Cardiac septum (tissue), 1 donor: ENCODE results near the gene CXCL6. TPM values are rescaled to one million over a fixed set of nuclear protein-coding genes. Genes with fewer than 3 reads are reported as not detected.
A peak's percentile ranks its signal among the peaks of the same experiment; 100 is the strongest.

Source experiments
- DNase-seq: peaks from one replicate; pipeline ENCODE4 v3.0.0-alpha.2; 2020; ENCODE audit warnings: low spot score
- intact Hi-C: fragments of 100-400 bp; cut with DNase I; formaldehyde crosslinking; loops from one replicate; pipeline ENCODE4 v1.14.0; 2022
- total RNA-seq: library from RNA; stranded (reverse); fragmentation: NEBNext Ultra II Directional; extraction: Animal tissue kit (Norgen Biotek cat#: 25700); gene quantifications from one replicate; pipeline ENCODE4 v1.2.1, GENCODE V29; 2021
- donor health status: DM: no; HTN: no; CAD: no.

Gene CXCL6
- total RNA-seq, 1 donor from 2014 or later = 0.22 TPM

- intact Hi-C loops = no loop called here
Measured at GRCh38 chr4:73841243-73841925, 4.9 kb downstream of the CXCL6 start.

GRCh38 chr4:73842696-73843095 is 6.2 kb downstream of the CXCL6 start:
- no peak for DNase-seq
- intact Hi-C loops = no loop called here

More at GRCh38 chr4:73841243-73841925, 4.9 kb downstream of the CXCL6 start:
- no peak for DNase-seq

GRCh38 chr4:73843369-73843768 is 6.9 kb downstream of the CXCL6 start:
- intact Hi-C loops = no loop called here
- DNase-seq = no peak

GRCh38 chr4:73844345-73844744 is 7.9 kb downstream of the CXCL6 start:
- intact Hi-C loops = no loop called here
- no peak for DNase-seq

GRCh38 chr4:73844806-73845205 is 8.3 kb downstream of the CXCL6 start:
- no peak for DNase-seq
- intact Hi-C loops = no loop called here

GRCh38 chr4:73847526-73848182 is 11.2 kb downstream of the CXCL6 start:
- no peak for DNase-seq
- intact Hi-C loops = no loop called here

GRCh38 chr4:73848183-73848777 is 11.8 kb downstream of the CXCL6 start:
- no peak for DNase-seq
- intact Hi-C loops = no loop called here

GRCh38 chr4:73850261-73850970 is 13.9 kb downstream of the CXCL6 start:
- intact Hi-C loops = no loop called here
- DNase-seq = no peak

GRCh38 chr4:73851293-73851692 is 14.8 kb downstream of the CXCL6 start:
- DNase-seq = no peak
- intact Hi-C loops = no loop called here

- no peak for DNase-seq
- intact Hi-C loops = no loop called here
Measured at GRCh38 chr4:73852771-73853170, 16.3 kb downstream of the CXCL6 start.

GRCh38 chr4:73853246-73853704 is 16.8 kb downstream of the CXCL6 start, which contains the start of gene PF4V1:
TSS of gene PF4V1 (plus strand) at chr4:73853296. CDS start at chr4:73853363, 67 bp downstream.
- DNase-seq = peak; percentile 77

GRCh38 chr4:73853718-73854473 is 17.4 kb downstream of the CXCL6 start:
- intact Hi-C loops = no loop called here
- DNase-seq = no peak

More at GRCh38 chr4:73853246-73853704, 16.8 kb downstream of the CXCL6 start, which contains the start of gene PF4V1:
- intact Hi-C loops = no loop called here

GRCh38 chr4:73855406-73855805 is 18.9 kb downstream of the CXCL6 start:
- DNase-seq = no peak
- intact Hi-C loops = no loop called here

GRCh38 chr4:73856518-73856917 is 20.0 kb downstream of the CXCL6 start:
- DNase-seq = no peak
- intact Hi-C loops = no loop called here

- intact Hi-C loops = no loop called here
- DNase-seq = no peak
Measured at GRCh38 chr4:73859614-73860088, 23.2 kb downstream of the CXCL6 start.

- intact Hi-C loops = no loop called here
- no peak for DNase-seq
Measured at GRCh38 chr4:73860181-73860580, 23.7 kb downstream of the CXCL6 start.

GRCh38 chr4:73860917-73861316 is 24.4 kb downstream of the CXCL6 start:
- intact Hi-C loops = no loop called here
- DNase-seq = no peak

- DNase-seq = no peak
- intact Hi-C loops = no loop called here
Measured at GRCh38 chr4:73862322-73862721, 25.8 kb downstream of the CXCL6 start.

GRCh38 chr4:73864365-73864764 is 27.9 kb downstream of the CXCL6 start:
- no peak for DNase-seq
- intact Hi-C loops = no loop called here
